Activated CD8-positive, alpha-beta memory T cell treated with anti-CD3 and anti-CD28 coated beads, Interleukin-2, amount 10 ng/mL, durations not matched to agents 7 days and 5 days (primary cell): Measurements from ENCODE around the gene TRIM5. TPM values are rescaled to one million over a fixed set of nuclear protein-coding genes. Genes with fewer than 3 reads are reported as not detected.
"Not testable (repeated sequence)": the region's sequence is repeated elsewhere in the genome, so short reads cannot be mapped to it uniquely, and the experiment has no call there.

Experiments used
- ATAC-seq: fragments of 150-1000 bp; cut with Tn5 transposase; one replicate; pipeline ENCODE4 v1.10.0; 2021; ENCODE audit warnings: moderate library complexity
- CTCF ChIA-PET: fragments of 350-600 bp; sonication (Branson Sonifier 250); formaldehyde crosslinking; loops from one replicate; lab custom pipeline; 2021; ENCODE audit warnings: antibody characterized with exemption; lab: Charles Lee
- DNase-seq: peaks from one replicate; pipeline ENCODE4 v3.0.0-alpha.2; 2020
- H3K27ac Mint-ChIP-seq: one replicate; pipeline ENCODE4 v1.8.0; 2021; ENCODE audit warnings: mild to moderate bottlenecking, mixed read lengths
- H3K27me3 Mint-ChIP-seq: one replicate; pipeline ENCODE4 v1.8.0; 2021; ENCODE audit warnings: mixed read lengths
- H3K36me3 Mint-ChIP-seq: one replicate; pipeline ENCODE4 v1.8.0; 2021; ENCODE audit warnings: mild to moderate bottlenecking, mixed read lengths
- H3K4me1 Mint-ChIP-seq: one replicate; pipeline ENCODE4 v1.8.0; 2021; ENCODE audit warnings: mixed read lengths
- H3K4me3 Mint-ChIP-seq: one replicate; pipeline ENCODE4 v1.8.0; 2021; ENCODE audit warnings: mild to moderate bottlenecking, moderate library complexity, mixed read lengths
- H3K9me3 Mint-ChIP-seq: one replicate; pipeline ENCODE4 v1.8.0; 2022; ENCODE audit warnings: low read depth, mixed read lengths
- total RNA-seq, 2 experiments: library from RNA; stranded (reverse); gene quantifications; one replicate each; pipeline ENCODE4 v1.2.3, GENCODE V29; 2021

The TRIM5 gene, protein sequence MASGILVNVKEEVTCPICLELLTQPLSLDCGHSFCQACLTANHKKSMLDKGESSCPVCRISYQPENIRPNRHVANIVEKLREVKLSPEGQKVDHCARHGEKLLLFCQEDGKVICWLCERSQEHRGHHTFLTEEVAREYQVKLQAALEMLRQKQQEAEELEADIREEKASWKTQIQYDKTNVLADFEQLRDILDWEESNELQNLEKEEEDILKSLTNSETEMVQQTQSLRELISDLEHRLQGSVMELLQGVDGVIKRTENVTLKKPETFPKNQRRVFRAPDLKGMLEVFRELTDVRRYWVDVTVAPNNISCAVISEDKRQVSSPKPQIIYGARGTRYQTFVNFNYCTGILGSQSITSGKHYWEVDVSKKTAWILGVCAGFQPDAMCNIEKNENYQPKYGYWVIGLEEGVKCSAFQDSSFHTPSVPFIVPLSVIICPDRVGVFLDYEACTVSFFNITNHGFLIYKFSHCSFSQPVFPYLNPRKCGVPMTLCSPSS
- total RNA-seq = 10 to 100 TPM; 25.0 to 35.4 TPM

DNA sequence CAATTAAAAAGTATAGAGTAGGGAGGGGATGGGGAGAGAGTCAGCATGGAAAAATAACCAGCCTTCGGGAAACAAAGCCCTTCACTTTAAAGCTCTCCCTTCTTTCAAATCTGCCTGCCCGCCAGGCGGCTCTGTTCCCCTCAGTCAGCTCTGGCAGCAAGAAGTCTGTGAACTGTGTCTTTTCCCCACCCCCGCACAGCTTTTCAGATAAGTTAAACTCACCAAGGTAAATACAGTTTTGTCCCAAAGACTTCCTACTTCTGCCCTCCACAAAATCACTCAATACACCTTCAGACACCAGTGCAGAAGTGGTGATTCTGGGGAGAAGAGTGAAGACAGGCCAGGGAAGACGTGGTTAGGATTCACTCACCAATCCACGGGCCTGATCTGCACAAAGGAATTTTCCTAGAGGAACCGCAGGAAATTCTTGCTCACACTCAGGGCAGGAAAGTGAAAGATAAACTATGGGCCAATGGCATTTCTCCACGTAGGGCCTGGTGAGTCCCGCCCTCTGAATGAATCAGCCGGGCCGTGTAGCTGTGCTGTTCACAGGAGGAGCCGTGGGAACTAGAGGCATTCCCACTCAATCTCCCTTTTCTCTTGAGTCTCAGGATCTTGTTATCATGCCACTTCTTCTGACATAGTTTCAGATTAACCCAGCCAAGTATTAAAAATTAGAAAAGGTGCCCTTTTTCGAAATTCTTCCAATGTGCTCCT lies at the start of gene TRIM5:
TRIM5 (minus strand) TSS at position 429 of the 717 bp plus-strand sequence. CDS start 4,897 bp downstream, outside the sequence.
- CTCF ChIA-PET = interaction anchor here (0.6 to 1.9 kb wide), 14 partner anchors 10 to 138 kb away, joined by 3 to 8 read pairs (median 4); partner anchors contain the start of gene TRIM34
- ATAC-seq (peak; percentile 89), DNase-seq (peak; percentile 89)
- peaks cover 20% of the 10 kb centered on the region for H3K36me3 Mint-ChIP-seq
- H3K27me3 Mint-ChIP-seq = no peaks in the 10 kb centered on the region
- peaks cover 36% of the 10 kb centered on the region for H3K4me1 Mint-ChIP-seq
- H3K9me3 Mint-ChIP-seq = no peaks in the 10 kb centered on the region
- peak within 1 kb of the TSS; percentile 96 for H3K4me3 Mint-ChIP-seq
- H3K27ac Mint-ChIP-seq = peak within 1 kb of the TSS; percentile 94

DNA sequence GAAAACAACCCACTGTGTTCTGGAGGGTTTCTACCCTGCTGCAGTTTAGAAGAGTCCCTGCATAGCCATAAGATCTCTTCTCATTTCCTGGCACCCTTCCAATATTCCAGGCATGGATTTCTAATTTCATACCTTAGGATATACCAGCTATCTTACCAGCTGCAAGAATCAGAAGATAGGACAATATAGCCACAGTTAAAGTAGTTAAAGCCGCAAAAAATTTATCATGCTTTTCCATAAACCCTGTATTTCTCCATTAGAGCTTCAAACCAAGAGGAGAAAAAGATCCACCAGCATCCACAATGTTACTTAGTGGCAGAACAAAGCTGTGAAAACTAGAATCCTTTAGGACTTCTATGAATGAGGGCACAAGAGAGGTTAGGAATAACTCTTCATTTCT lies 42.8 kb upstream of the TRIM5 start:
- Mint-ChIP-seq H3K9me3 (no peaks in the 10 kb centered on the region), H3K4me3 (no peak overlapping the region), H3K27ac (no peak overlapping the region), H3K27me3 (no peaks in the 10 kb centered on the region), H3K4me1 (no peaks in the 10 kb centered on the region), H3K36me3 (no peaks in the 10 kb centered on the region)
- DNase-seq (no peak), ATAC-seq (no peak)
- CTCF ChIA-PET = no interaction called here

DNA sequence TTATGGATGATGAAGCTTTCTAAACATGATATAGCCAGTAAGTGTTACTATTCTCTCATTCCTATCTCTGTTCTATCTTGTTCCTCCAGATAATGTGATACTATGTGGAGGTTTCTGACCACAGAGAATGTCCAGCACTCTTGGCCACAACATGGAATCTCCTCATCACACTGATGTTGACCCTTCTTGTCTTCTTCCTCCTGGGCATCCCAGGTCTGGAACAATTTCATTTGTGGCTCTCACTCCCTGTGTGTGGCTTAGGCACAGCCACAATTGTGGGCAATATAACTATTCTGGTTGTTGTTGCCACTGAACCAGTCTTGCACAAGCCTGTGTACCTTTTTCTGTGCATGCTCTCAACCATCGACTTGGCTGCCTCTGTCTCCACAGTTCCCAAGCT lies 41.5 kb upstream of the TRIM5 start:
- H3K36me3 Mint-ChIP-seq = no peaks in the 10 kb centered on the region
- no peak for ATAC-seq
- H3K4me1 Mint-ChIP-seq = no peaks in the 10 kb centered on the region
- no peak for DNase-seq
- H3K9me3 Mint-ChIP-seq = no peaks in the 10 kb centered on the region
- CTCF ChIA-PET = interaction anchor here (0.8 kb wide), 1 partner anchor 85 kb away, joined by 3 read pairs; no protein-coding TSS in a partner anchor
- H3K27ac Mint-ChIP-seq = no peak overlapping the region
- no peak overlapping the region for H3K4me3 Mint-ChIP-seq
- peaks cover 3% of the 10 kb centered on the region for H3K27me3 Mint-ChIP-seq

DNA sequence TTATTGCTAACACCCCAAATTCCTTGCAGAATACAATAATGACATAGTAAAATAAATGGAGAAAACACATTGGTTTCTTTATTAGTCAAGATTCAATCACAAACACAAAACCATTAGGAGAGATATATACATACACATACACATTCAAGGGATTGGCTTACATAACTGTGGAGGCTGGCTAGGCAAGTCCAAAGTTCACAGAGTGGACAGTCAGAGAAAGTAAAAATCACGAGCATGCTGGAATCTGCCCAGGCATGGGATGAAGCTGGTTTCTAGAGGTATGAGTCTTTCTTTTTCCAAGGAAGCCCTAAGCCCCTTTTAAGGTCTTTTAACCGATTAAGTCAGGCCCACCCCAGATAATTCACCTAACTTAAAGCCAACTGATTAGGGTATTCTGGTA lies 37.7 kb upstream of the TRIM5 start:
- CTCF ChIA-PET = no interaction called here
- ATAC-seq (no peak), DNase-seq (no peak)
- no peak overlapping the region for H3K27ac Mint-ChIP-seq
- no peak overlapping the region for H3K4me3 Mint-ChIP-seq
- H3K9me3 Mint-ChIP-seq = no peaks in the 10 kb centered on the region
- peaks cover 9% of the 10 kb centered on the region for H3K4me1 Mint-ChIP-seq
- peaks cover 3% of the 10 kb centered on the region for H3K27me3 Mint-ChIP-seq
- peaks cover 2% of the 10 kb centered on the region for H3K36me3 Mint-ChIP-seq

DNA sequence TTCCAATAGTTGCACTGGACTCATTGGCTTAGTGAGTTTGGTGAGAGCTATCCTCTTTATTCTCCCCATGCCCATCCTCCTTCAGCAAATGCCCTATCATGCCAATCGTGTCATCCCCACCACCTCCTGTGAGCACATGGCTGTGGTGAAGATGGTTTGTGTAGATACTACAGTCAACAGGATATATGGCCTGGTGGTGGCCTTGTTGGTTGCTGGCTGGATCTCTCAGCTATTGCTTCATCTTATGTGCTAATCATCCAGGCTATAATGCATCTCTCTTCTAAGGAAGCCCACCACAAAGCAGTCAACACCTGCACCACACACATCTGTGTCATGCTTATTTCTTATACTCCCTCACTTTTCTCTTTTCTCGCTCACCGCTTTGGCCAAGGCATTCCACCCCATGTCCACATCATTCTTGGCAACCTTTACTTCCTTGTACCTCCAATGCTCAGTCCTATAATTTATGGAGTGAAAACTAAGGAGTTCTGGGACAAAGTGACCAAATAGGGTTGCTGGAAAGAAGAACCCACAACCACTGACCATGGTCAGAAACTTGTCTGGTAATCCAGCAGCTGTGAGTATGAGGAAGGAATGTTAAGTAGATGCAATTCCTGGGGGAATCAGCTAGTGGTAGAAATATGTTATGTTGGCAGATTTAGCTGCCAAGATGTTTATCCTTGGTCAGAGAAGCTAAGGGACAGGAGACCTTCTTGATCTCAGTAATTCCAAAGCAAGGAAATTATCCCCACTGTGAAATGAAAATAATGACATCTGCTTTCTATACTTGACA lies 35.0 kb upstream of the TRIM5 start:
- Mint-ChIP-seq H3K9me3 (no peaks in the 10 kb centered on the region), H3K4me1 (peaks cover 9% of the 10 kb centered on the region), H3K27ac (no peak overlapping the region), H3K27me3 (peaks cover 3% of the 10 kb centered on the region), H3K4me3 (no peak overlapping the region), H3K36me3 (peaks cover 6% of the 10 kb centered on the region)
- CTCF ChIA-PET = interaction anchor here (1.1 kb wide), 1 partner anchor 244 kb away, joined by 3 read pairs; no protein-coding TSS in a partner anchor
- peak; percentile 46 for DNase-seq
- peak; percentile 33 for ATAC-seq

DNA sequence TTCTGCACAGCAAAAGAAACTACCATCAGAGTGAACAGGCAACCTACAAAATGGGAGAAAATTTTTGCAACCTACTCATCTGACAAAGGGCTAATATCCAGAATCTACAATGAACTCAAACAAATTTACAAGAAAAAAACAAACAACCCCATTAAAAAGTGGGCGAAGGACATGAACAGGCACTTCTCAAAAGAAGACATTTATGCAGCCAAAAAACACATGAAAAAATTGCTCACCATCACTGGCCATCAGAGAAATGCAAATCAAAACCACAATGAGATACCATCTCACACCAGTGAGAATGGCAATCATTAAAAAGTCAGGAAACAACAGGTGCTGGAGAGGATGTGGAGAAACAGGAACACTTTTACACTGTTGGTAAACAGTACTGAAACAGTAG lies 31.6 kb upstream of the TRIM5 start:
- H3K9me3 Mint-ChIP-seq, H3K36me3 Mint-ChIP-seq, CTCF ChIA-PET, DNase-seq, H3K4me3 Mint-ChIP-seq, H3K27me3 Mint-ChIP-seq, H3K27ac Mint-ChIP-seq, ATAC-seq: not testable (repeated sequence)
- H3K4me1 Mint-ChIP-seq = peaks cover 14% of the 10 kb centered on the region

DNA sequence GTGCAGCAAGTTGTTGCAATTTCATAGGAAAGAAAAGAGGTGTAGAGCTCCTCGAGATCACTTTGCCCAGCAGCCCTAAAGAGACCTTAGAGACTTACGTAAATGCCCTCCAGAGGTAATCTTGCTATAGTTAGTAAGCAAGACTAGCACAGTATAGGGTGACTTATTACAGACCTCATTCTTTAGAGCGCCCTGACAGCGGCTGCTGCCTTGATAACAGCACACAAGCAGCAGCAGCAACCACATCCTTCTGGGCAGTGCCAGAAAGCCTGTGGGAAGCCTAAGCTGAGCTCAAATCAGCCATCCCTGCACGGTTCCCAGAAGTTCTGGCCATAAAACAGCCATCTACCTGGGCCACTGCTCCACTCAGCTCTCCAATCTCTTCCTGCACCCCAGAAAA lies 28.8 kb upstream of the TRIM5 start:
- no peaks in the 10 kb centered on the region for H3K9me3 Mint-ChIP-seq
- H3K4me1 Mint-ChIP-seq = peaks cover 5% of the 10 kb centered on the region
- H3K36me3 Mint-ChIP-seq = peaks cover 24% of the 10 kb centered on the region
- no peak overlapping the region for H3K4me3 Mint-ChIP-seq
- CTCF ChIA-PET = interaction anchor here (1.2 to 2.0 kb wide), 2 partner anchors 9 to 29 kb away, joined by 3 to 7 read pairs; partner anchors contain the start of gene TRIM5
- no peaks in the 10 kb centered on the region for H3K27me3 Mint-ChIP-seq
- DNase-seq (no peak), ATAC-seq (no peak)
- no peak overlapping the region for H3K27ac Mint-ChIP-seq

DNA sequence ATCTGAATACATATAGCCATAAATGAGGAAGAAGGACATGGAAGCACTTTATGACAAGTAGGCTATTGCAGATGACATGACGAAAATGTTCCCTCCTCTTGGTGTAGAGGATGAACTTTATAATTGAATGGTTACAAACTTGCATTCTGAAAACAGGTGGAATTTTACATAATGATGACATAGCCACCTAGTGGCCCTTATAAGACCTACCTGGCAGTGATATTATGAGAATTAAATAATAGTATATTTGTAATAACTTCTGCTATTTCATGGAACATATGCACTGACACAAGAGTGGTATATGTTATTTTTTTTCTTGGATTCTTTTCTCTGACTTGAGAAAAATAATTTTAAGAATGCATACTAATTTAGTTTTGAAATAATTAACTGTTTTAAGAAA lies 27.6 kb upstream of the TRIM5 start:
- H3K4me3 Mint-ChIP-seq = no peak overlapping the region
- H3K4me1 Mint-ChIP-seq = peaks cover 9% of the 10 kb centered on the region
- no peaks in the 10 kb centered on the region for H3K9me3 Mint-ChIP-seq
- H3K36me3 Mint-ChIP-seq = peaks cover 30% of the 10 kb centered on the region
- no peaks in the 10 kb centered on the region for H3K27me3 Mint-ChIP-seq
- CTCF ChIA-PET = interaction anchor here (0.9 to 2.0 kb wide), 3 partner anchors 24 to 33 kb away, joined by 3 to 7 read pairs (median 3); partner anchors contain the start of genes OR56B1 and TRIM5
- ATAC-seq = peak; percentile 39
- H3K27ac Mint-ChIP-seq = no peak overlapping the region
- DNase-seq = no peak

DNA sequence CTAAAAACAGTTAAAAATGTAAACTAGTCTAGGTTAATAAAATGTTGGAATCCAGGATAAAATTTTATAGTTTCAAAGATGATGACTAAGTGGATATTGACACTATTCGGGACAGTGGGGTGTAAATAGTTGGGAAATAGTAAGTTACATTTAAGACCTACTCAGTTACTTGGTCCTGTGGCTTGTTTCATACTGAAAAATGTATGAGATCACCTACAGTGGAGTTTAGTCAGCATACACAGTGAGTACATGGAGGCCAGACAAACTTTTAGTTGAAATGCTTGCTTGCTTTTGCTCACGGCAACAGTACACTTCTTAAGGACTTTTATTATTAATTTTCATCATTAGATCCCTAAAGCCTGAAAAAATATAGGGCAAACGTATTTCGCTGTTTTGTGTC lies 20.8 kb upstream of the TRIM5 start:
- no peak for ATAC-seq
- Mint-ChIP-seq H3K27me3 (no peaks in the 10 kb centered on the region), H3K9me3 (no peaks in the 10 kb centered on the region), H3K27ac (no peak overlapping the region), H3K4me3 (no peak overlapping the region), H3K36me3 (peaks cover 70% of the 10 kb centered on the region), H3K4me1 (peaks cover 31% of the 10 kb centered on the region)
- no peak for DNase-seq
- CTCF ChIA-PET = interaction anchor here (0.7 to 1.0 kb wide), 3 partner anchors 8 to 24 kb away, joined by 3 read pairs; no protein-coding TSS in a partner anchor

DNA sequence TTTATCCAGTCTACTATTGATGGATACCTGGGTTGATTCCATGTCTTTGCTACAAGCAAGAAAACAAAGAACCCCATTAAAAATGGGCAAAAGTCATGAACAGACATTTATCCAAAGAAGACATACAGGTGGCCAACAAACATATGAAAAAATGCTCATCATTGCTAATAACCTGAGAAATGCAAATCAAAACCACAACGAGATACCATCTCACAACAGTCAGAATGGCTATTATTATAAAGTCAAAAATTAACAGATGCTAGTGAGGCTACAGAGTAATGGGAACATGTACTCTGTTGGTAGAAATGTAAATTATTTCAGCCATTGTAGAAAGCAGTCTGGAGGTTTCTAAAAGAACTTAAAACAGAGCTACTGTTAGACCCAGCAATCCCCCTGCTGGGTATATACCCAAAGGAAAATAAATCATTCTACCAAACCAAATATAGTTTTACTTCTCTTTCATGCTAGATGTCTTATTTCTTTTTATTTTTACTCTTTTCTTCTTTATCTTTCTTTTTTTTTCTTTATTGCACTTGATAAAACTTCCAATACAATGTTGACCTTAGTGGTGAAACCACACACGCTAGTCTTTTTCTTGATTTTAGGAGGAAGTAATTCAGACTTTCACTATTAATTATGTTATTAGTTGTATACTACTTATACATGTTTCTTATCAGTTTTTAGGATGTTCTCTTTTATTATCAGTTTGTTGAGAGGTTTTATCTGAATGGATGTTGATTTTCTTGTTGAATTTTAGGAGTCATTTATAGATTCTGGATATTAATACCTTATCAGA lies 19.1 kb upstream of the TRIM5 start:
- H3K4me3 Mint-ChIP-seq = no peak overlapping the region

DNA sequence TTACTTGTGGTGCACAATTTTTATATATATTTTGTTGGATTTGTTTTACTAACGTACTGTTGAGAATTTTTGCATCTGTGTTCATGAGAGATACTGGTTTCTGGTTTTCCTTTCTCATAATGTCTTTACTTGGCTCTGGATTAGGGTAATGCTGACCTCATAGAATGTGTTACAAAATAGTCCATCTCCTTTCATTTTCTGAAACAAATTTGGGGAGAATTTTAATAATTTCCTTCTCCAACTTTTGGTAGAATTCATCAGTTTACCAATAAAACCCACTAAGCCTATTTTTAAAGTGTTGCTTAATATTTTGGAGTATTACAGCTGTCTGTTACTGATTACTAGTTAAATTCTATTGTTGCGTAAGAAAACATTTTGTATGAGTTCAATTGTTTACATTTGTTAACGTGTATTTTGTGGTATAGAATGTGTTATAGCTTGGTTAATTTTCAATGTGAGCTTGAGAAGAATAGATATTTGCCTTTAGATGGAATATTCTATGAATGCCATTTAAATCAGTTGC lies 16.2 kb upstream of the TRIM5 start:
- CTCF ChIA-PET = interaction anchor here (2.3 kb wide), 1 partner anchor 16 kb away, joined by 8 read pairs; the partner anchor contains the start of gene TRIM5
- Mint-ChIP-seq H3K9me3 (no peaks in the 10 kb centered on the region), H3K4me1 (peaks cover 42% of the 10 kb centered on the region), H3K27me3 (no peaks in the 10 kb centered on the region), H3K4me3 (no peak overlapping the region), H3K27ac (no peak overlapping the region), H3K36me3 (peaks cover 78% of the 10 kb centered on the region)
- ATAC-seq (no peak), DNase-seq (no peak)

More for the DNA sequence above, 19.1 kb upstream of the TRIM5 start:
- no peaks in the 10 kb centered on the region for H3K27me3 Mint-ChIP-seq
- H3K9me3 Mint-ChIP-seq = no peaks in the 10 kb centered on the region
- peaks cover 37% of the 10 kb centered on the region for H3K4me1 Mint-ChIP-seq
- H3K36me3 Mint-ChIP-seq = peaks cover 71% of the 10 kb centered on the region
- no peak overlapping the region for H3K27ac Mint-ChIP-seq
- CTCF ChIA-PET = interaction anchor here (0.9 kb wide), 1 partner anchor 20 kb away, joined by 3 read pairs; no protein-coding TSS in a partner anchor
- ATAC-seq (no peak), DNase-seq (no peak)
